Stimulated activated CD4-positive, alpha-beta T cell treated with anti-CD3 and anti-CD28 coated beads, Interleukin-4, amount 100 ng/mL, for 1 hour (primary cell): Measurements from ENCODE around the gene RUNX2.

Experiments used
- DNase-seq: peaks from one replicate; pipeline ENCODE4 v3.0.0-alpha.2; 2020

RUNX2 gene

DNA sequence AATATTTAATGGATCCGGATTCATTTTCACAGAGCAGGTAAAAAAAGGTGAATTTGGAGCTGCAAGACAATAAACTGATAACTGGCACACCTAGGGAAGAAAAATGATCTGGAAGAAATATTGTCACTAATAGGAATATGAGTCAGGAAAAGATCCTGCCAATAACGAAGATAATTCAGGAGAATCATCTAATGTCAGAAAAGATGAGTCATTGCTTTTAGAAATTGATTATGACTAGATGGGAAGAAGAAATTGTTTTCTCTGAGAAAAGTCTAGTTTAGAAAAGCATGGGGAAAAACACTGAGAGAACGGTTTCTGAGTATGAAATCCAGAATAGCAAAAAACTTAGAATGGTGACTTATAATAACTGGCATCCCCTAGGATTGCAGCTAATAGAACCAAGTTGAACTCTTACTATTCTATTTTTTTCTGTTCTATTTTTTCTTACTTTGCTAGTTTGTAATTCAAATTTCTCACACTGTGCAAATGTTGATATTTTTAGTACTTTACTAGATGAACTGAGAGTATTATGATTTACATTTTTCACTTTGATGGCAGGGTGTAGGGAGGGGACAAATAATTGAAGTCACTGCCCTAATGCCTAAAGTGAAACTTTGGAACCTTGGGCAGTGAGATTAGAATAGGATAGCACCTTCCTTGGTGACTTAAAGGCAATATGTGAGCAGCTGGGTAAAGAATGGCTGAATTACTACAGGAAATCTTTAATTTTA lies 87.8 kb downstream of the RUNX2 start:
- no peak for DNase-seq

DNA sequence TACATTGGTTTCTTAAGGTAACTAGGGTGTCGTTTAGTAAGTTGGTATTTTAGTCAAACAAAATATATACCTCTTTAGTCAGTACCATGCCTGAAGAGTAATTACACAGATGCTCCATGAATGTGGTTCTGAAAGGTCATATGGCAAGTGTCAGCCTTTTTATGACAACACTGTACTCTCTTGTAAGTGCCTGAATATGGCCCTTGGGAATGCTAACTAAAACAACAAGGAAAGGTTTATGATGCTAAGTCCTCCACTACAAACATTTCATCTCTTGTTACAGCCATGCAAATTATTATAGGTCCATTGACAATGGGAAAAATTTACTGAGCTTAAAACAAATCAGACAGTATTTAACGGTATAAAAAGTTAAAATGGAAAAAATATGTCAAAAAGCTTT lies 88.6 kb downstream of the RUNX2 start:
- no peak for DNase-seq

DNA sequence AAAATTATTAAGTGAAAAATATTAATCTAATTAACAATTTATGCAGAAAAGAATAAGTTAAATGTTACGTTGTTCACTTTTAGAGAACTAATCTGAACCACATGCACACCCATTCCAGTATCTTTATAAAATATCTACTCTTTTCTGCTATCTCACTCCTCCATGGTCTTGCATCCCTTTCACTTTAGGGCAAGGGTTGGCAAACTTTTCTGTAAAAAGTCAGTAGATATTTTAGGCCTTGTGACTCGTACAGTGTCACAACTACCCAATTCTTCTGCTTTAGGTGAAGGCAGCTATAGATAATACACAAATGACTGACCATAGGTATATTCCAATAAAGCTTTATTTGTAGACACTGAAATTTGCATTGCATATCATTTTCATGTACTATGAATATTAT lies 89.3 kb downstream of the RUNX2 start:
- DNase-seq = no peak

DNA sequence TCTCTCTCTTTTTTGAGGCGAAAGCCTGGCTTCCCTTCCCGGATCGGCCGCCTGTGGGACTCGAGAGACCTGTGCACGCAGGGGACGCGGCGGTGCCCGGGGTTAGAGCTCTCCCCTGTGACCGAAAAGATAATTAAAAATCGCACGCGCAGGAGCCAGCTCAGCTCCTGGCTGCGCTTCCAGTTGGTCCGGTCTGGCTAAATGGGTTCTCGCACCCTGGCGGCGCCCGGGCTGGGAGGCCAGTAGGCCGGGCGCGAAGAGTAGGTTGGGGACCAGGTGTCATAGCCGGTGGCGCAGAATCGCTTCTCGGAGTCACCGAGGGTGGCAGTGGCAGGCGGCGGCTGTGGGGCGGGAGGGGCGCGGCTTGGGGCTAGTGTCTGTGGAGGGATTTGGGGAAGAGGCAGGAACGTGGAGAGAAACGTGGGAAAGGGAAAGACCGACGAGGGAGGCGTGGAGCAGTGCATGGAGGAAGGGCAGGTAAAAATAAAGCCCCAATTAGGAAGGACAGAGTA lies 91.5 kb downstream of the RUNX2 start:
- DNase-seq = peak; percentile 64

DNA sequence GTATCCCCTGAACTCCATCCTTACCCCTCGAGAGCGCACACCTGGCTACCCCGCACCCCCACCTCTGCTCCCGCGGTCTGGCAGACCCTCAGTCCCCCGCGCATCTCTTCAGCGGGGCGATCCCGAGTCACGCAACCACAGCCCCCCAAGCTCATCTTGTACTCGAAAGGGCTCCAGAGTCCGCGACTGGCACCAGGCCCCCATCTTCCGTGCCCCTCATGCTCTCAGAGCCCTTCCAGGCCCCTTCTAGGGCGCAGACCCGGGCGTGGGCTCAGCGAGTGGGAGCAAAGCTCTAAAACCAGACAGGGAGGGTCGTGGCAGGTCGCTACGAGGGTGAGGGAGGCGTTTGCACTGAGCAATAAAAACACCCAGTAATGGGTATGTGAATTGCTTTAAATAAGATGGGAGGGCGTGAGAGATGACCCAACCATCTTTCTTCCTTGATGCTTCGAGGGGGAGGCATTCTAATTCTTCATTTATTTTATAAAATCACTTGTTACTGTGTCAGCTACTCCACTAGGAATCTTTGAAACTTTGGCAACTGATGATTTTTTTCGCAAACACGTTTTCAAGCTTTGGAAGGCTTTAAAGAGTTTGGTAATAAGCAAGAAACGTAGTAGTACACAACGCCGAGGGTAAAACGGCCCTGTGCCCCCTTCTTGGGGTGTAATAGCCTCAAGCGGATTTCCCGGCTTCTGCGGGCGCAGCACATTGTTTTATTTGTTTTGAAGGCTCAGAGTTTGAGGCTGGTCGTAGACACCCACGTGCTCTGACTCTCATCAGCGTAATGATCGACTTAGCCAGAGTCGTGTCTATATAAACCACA lies 92.2 kb downstream of the RUNX2 start:
- peak; percentile 52 for DNase-seq

DNA sequence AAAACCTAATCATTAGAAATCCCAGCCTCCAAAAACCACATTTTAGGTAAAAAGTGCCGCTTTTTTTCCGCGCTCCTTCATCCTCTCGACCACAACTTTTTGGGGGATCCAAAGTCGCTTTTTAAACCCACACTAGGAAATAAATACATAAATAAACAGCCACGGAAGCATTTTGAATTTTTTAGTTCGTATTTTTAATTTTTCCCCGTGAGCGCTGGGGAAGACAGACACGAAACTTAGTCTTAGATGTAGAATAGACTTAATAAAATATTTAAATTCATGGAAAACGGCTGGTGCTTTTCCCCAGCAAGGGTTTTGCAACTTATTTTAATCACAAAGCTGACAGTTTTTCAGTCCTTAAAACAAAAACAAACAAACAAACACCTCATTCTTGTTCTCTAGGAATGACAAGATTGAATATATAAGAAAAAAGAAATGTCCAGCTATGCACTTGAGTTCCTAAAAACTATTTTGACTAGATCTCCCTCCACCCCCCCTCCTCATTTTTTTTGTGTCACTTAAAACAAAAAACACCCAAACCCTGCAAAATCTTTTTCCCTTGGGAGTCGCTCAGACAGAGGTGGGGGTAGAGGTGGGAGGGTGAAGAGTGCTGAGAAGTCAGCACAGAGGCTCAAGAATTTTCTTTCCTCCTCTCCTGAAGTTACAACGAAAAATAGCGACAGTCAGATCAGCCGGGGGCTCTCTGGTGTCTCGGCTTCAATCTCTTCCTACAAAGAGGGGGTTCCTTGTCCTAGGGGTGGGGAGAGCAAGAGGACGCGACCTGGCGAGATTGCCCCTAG lies 93.0 kb downstream of the RUNX2 start:
- DNase-seq = no peak

DNA sequence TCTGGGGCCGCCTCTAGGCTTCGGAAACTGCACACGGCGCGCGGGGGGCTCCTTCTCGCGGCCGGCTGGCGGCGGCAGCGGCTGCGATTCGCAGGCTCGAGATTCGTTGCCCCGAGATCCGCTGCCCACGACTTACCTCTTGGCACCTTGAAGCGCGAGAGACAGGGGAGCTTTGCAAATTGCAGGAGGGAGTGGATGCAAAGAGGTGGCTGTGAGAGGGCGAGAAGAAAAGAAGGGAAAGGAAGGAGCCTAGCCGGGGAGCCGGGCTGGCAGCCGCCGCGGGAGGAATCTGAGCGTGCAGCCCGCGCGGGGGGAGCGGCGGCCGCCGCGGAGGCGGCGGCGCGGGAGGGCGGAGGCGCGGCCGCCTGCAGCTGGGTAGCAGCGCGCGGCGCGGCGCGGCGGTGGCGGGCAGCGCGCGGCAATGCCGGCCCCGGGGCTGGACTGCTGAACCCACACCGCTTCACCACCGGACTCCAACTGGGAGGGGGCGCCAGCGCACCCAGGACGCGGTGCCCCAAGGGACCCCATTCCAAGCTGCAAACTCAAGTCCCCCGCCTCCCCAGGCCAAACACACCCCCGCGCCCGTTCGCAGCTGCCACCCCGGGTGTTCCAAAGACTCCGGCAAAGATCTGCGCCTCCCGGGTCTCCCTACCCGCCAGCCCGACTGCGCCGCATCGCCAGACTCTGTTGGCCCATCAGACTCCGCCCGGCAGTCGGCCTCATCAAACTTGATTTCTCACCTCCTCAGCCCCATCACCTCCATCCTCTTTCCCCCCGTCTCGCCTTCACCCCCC lies 93.8 kb downstream of the RUNX2 start:
- peak; percentile 59 for DNase-seq

DNA sequence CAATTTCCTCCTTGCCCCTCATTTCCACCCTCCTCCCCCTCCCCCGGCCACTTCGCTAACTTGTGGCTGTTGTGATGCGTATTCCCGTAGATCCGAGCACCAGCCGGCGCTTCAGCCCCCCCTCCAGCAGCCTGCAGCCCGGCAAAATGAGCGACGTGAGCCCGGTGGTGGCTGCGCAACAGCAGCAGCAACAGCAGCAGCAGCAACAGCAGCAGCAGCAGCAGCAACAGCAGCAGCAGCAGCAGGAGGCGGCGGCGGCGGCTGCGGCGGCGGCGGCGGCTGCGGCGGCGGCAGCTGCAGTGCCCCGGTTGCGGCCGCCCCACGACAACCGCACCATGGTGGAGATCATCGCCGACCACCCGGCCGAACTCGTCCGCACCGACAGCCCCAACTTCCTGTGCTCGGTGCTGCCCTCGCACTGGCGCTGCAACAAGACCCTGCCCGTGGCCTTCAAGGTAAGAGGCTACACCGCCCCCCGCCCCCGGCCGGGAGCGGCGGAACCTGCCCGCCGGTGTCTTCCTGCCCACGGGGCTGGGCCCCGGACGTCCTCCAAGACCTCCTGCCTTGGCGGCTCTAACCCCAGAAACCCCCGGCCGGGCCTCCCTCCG lies 94.5 kb downstream of the RUNX2 start:
- peak; percentile 54 for DNase-seq

DNA sequence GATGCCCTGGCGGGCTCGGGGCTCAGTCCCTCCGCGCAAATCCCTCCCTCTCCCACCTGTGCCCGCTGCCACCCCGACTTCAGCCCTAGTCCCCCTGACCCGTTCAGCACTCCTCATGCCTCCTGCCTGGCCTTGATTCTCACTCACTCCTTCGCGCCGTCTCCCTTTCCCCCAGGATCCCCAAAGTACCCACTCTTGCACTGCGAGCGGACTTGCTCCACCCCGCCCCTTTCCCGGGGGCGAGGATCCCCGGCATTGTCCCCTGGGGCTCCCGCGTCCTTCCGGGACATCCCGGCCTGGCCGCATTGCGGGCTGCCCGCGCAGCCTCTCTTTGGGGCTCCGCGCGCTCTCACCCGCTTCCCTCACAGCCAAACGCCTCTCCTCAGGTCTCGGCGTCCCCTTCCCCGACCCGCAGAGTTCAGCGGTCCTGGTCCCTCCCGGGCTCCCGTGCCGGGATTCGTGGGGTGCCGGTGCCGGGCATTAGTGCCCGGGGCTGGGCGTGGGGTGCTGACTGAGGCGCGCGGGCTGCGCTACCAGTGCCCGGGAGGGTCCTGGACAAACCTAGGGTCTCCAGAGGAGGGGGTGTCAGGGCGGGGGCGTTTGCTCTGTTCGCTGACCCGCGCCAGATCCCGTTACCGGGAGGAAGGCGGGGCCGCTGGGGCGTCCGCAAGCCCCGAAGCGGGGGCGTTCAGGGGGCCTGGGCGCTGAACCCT lies 95.1 kb downstream of the RUNX2 start:
- peak; percentile 41 for DNase-seq

DNA sequence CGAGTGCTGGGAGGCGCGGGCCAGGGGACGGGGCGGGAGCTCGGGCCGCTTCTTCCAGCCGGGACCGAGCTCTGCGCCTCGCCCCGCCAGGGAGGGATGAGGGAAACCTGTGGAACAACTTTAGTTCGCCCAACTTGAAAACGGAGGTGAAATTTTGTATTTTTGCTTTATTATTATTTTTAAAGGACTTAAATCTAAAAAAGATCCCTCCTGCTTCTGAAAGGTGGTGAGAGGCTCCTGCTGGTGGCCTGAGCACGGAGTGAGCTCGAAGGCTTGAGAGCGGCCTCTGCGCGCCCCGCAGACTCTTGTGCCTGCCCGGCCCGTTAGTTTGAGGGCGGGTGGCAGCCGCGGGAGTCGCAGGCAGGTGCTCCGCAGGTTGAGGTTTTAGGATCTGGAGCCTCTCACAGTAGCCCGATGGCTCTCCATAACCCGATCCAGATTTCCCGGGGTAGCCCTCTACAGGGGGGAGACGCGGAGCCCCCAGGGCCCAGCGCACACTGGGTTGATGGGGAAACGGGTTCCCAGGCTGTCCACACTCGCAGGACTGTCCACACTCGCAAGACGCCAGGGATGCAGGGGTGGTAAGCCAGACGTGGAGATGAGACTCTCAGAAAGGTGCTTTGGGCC lies 95.8 kb downstream of the RUNX2 start:
- peak; percentile 20 for DNase-seq

DNA sequence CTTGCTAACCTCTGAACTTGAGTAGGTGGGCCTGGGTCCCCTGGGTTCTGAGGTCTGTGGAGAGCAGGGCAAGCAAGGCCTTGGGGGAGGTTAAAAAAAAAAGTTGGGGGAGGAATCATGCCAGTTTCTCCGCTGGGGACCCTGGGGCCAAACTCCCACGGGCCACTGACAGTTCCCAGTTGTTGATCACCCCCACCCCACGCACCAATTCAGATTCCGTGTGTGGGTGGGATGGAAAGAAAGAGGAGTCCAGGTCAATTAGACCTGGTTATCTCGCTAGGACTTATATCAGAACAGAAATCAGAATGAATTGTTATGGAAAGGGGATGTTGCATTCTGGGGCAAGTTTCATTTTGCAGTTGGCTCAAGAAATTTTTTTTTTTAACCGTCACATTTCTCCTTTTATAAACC lies 96.3 kb downstream of the RUNX2 start:
- peak; percentile 18 for DNase-seq

DNA sequence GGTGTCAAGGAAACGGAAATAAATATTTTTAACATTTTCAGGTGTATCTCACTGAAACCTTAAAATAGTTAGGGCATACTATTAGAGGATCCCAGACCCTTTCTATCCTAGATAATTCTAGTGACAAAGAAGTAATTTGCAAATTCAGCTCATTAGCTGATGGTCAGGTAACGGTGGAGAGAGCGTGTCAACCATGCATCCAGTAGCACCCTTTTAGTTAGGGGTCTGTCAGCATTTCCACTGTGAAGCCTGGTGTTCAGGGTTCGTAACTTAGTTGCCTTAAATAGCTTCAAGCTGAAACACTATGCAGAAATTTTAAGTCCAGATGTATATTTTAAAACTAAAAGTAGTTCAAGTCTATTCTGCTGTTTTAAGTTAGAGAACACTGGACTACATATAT lies 98.1 kb downstream of the RUNX2 start:
- no peak for DNase-seq

DNA sequence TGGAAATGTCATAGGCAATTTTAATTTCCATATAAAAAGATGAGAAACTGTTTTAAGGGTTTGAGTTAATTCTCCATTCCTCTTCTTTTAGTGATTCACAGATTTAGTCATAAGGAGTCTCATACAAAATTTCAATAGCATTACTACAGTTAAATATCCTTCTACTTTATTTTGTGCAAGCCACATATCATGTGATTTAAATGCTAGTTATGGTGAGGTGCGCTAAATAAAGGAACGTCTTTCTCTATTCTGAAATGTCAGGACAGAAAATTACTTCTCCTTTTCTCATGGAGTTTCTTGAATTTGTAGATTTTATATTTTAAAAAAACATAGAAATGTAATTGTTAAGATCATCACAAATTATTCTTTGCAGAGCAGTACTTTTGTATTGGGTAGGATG lies 99.6 kb downstream of the RUNX2 start:
- no peak for DNase-seq

DNA sequence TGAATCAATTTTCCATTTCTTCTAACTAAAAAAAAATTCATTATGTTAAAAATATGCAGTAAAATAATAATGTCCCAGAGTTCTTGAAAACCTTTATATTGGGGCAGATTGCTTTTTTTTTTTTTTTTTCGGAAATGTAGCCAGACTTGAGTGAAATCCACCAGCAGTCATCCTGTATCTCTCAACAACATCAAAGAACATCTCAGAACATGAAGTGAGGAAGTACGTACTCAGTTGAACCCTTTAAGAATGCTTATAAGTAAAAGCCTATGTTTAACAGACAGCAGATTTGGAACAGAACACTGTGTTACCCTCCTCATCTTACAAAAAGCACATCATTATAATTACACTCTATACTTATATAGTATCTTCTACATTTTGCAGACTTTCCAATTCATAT lies 100.6 kb downstream of the RUNX2 start:
- DNase-seq = no peak

DNA sequence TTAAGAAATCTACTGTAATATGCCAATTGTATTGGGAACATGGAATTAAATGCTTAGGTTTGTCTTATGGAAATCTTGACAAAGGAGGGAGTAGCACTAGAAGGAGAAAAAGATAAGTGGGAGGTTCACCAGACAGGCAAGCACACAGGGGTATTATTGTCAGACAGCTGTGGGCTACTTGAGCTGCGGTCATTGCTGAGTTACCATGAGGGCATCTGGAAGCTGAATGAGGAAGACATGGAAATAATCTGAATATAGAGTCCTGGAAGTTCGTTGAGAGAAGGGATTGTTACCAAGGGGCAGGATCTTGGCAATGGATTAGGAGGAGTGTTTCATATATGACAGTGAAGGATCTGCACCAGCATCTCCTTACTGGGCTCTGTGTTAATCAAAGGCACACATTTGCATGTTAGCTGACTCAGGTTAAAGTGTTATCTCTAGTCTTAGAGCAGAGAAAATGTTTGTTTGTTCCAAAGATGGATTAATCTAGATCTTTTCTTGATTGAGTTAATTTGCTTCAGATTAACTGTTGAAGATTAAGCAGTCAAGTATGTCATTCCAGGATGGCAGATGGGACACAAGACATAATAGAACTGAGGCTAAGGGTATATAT lies 102.6 kb downstream of the RUNX2 start:
- no peak for DNase-seq

DNA sequence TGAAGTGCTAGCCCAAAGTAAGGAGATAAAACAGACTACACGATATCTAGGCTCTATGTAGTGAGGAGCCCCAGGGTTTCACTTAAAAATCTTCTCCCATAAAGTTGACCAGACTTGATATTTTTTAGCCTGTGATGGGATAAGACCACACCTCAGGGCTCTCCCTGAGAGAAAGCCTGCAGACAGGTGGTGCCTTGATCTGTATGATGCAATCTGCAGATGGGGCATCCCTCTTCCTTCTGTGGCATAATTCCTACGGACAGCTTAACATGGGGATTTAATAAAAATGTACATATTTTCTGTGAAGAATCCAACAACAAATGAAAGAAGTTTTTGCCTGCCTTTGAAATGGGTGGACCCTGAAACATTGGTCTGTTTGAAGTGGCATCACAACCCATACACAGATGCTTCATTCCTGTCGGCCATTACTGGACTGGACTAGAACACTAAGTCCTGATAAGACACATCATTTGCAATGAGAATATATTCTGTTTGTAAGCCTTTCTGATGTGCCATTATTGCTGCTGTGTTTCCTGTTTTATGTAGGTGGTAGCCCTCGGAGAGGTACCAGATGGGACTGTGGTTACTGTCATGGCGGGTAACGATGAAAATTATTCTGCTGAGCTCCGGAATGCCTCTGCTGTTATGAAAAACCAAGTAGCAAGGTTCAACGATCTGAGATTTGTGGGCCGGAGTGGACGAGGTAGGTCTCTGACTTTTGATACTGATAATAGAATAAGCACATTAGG lies 103.4 kb downstream of the RUNX2 start:
- DNase-seq = no peak

DNA sequence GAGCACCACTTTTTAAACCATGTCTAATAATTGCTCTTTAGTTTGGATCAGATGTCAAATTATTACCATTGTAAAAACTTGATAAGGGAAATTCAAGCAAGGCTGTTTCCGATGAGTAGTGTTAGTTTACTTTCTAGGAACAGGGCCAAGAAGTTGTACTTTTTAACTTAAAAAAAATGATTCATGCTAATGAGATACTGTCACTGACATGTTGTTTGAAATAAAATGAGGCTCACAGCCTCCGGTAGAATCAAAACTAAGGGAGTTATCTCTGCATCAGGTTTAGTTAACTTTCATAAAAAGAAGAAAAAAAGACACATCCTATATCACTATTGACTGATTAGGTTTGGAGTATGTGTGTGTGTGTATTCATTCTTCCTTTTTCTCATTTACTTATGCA lies 104.8 kb downstream of the RUNX2 start:
- DNase-seq = no peak

DNA sequence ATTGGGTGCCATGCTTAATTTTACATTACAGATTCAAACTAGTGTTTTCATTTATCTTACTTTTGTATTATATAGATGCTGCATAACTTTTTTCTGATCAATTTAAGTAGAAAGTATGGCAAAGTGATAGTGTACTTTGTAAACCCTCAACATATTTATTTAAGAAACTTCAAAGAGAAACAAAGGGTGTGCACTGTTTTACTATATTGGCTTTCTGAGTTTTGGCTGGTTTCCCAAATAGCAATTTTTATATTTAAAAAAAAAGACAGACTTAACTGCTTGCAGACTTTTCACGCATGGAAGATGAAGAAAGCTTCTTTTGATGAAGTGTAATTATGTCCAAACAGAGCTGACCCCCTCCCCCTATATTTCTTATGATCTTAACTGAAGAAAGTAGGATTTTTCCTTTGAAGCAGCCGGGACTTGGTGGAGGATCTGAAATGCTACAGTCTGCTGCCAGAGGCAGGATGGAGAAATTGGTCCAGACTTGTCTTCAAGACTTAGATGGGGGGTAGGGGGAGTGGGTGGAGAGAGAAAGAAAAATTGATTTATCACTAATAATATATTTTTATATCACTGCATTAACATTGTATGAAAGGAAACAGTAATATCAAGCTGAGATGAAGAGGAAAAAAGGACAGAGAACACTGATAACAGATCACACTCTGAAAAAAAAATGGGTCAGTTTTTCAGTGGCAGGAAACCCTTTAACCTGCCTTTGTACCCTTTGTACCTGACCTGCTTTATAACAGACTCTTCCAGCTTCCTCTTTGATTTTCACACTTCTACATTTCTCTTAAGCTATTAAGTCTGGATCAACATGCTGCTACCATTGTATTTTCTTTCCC lies 105.6 kb downstream of the RUNX2 start:
- no peak for DNase-seq

DNA sequence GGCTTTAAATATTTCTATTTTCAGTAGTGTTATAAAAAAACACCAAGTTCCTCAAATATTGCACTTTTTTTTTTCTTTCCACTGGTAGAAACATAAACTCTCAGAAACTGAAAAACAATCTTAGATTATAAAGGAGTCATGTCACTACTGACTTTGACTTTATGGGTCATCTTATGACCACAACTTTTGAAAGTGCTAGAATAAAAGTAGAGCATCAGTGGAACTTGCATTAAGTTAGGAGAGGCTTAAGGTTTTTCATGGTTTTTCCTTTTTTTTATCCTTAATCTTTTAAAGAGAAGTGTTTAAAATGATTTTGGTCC lies 106.2 kb downstream of the RUNX2 start:
- no peak for DNase-seq
